GM20000 (cell line): ENCODE data around the gene SETD9.

Experiments used
- DNase-seq: peaks from one replicate; pipeline ENCODE4 v3.0.0; 2012; ENCODE audit warnings: low spot score
- TF ChIP-seq, protein P1 (sequence below): IDR thresholded peaks from 2 replicates; pipeline ENCODE4 v1.5.1; 2012; ENCODE audit warnings: mild to moderate bottlenecking, control low read depth; ENCODE audit errors: extremely low read depth, missing control alignments

The SETD9 gene

DNA sequence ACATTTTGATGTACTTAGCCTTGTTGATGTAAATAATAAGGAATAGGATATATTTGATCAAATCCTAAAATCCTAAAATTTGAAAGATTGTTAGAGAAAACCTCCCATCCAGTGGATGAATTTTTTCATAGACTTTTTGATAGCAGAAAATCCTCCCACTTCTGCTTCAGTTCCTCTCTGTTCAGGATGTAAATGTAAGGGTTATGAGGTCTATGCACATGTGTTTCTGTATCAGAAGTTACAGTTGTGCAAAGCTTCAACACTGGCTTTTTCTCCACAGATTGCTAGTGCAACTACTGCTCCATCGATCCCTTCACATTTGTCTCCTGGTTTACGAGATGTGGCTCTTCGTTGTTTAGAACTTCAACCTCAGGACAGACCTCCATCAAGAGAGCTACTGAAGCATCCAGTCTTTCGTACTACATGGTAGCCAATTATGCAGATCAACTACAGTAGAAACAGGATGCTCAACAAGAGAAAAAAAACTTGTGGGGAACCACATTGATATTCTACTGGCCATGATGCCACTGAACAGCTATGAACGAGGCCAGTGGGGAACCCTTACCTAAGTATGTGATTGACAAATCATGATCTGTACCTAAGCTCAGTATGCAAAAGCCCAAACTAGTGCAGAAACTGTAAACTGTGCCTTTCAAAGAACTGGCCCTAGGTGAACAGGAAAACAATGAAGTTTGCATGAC, 16.0 kb upstream of the SETD9 start:
- DNase-seq: no peak
- TF ChIP-seq, protein P1, sequence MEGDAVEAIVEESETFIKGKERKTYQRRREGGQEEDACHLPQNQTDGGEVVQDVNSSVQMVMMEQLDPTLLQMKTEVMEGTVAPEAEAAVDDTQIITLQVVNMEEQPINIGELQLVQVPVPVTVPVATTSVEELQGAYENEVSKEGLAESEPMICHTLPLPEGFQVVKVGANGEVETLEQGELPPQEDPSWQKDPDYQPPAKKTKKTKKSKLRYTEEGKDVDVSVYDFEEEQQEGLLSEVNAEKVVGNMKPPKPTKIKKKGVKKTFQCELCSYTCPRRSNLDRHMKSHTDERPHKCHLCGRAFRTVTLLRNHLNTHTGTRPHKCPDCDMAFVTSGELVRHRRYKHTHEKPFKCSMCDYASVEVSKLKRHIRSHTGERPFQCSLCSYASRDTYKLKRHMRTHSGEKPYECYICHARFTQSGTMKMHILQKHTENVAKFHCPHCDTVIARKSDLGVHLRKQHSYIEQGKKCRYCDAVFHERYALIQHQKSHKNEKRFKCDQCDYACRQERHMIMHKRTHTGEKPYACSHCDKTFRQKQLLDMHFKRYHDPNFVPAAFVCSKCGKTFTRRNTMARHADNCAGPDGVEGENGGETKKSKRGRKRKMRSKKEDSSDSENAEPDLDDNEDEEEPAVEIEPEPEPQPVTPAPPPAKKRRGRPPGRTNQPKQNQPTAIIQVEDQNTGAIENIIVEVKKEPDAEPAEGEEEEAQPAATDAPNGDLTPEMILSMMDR: no peak

DNA sequence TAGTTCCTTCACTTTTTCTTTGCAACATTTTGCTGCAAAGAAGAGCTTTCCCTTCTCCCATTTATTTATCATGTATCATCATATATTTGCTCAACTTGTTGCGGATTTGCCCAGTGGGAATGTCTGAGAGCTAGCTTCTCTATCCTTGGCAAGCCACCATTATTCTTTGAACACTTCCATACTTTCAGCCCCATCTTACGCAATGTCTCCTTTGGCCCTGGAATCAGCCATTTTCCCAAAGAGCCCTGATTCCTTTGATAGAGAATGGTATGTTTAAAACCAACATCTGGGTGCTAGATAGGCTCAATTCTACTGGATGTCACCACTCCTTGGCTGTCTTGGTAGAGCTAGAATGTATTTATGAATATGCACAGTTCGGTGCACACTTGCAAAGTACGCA, 12.6 kb upstream of the SETD9 start:
- TF ChIP-seq, protein P1: no peak

DNA sequence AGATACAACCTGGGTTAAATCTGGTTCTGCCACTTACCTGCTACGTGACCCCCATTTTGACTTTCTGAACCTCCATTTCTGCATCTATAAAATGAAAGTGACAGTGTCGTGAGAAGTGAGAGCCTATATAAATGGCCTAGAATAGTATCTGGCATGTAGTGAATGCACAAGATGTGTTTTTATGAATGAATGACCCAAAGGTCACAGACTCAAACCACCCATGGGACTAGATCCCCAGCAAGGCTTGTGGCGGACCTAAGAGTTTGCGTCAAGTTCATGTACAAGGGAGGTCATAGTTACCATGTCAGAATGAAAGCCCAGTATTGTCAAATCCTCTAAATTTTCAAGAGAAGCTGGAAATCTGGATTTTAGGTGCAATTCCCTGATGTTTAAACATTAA, 11.2 kb upstream of the SETD9 start:
- no peak for DNase-seq
- TF ChIP-seq, protein P1: no peak

More for the DNA sequence above, 12.6 kb upstream of the SETD9 start:
- no peak for DNase-seq

DNA sequence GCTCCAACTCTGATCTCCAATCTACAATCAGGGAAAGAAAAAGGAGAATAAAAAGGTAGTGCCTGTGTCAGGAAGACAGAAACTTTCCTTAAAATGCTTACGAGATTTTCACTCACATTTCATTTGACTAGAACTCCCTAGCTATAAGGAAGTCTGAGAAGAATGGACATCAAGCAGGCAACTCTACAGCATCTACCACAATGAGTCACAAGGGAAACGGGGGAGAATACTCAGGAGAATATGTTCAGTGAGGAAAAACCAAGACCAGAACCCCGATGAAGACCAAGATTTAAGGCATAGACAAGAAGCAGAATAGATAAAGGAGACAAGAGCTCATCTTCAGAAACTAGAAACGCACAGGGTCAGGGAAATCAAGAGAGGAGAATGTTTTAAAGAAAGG, 9.0 kb upstream of the SETD9 start:
- TF ChIP-seq, protein P1: no peak
- DNase-seq: peak; percentile 3

DNA sequence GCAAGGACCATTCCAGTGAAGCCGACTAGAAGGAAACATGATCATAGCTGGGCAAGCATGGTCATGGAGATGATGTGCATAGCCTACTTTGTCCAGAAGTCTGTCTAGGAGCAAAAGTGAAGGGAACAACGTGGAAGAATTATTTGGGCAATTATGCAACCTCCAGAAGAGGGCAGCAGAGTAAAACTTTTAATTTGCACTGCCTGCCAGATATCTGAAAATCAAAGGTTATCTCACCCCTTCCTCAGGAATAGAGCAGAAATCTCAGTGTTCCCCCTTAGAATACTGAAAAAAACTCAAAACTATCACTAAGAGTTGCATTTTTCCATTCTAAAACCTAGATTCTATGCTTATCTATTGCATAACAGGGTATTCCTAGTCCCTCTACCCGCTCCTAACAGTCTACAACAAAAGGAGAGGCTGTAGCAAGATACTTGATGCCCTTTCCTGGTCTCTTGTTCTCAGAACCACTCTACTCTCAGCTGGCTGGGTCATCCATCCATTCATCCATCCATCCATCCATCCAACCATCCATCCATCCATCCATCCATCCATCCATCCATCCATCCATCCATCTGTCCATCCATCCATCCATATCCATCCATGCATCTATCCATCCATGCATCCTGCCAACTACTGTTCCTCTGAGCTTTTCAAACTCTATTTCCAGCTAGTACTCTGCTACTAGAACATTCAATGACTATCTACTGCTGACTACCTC, 8.4 kb upstream of the SETD9 start:
- TF ChIP-seq, protein P1: peak; percentile 50
- DNase-seq: peak; percentile 40

DNA sequence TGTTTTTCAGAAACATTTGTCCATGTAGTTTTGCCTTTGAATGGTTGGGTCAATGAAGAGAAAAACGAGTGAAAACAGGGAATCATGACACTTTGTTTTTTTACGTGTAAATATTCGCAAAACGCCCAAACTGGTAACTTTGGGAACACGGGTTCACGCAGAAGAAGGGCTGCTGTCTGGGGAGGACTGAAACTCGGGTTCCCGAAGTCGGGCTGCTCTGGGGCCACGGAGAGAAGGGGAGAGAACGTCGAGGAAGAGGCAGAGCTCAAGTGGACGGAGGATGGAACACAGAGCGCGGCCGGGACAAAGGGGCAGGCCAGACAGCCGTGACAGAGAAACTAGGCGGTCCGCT, 478 bp upstream of the SETD9 start:
- TF ChIP-seq, protein P1: no peak
- DNase-seq: no peak

DNA sequence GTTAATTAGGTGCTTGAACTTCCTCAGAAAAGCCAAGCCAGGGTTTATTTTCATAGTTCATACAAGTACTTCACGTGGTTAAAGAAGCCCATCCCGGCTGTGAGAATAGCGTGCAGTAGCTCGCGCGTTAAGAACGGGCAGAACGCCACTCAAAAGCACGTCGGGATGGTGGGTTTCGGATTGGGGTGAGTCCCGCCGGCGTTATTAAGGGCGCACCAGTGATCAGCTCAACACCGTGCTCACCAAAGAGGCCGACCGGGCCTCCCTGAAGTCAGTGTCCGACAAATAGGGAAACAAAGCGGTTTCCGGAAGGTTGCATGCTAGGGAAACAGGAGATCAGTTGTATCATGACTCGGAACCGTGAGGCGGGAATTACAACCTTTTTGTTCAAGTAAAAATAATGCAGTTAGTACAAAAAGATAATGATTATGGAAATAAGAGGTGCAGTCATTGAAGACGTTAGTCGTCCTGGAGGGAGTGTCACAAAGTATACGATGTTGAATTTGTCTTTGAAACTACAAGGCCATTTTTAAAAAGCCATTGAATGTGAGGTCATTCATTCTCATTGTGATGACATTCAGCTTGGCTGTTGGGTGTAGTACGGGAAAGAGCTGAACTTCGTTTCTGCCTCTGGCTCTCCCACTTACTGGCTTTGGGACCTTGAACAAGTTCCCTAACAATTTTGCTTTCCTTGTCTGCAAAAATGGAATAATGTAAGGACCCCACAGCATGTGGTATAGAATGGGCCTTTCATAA, 992 bp downstream of the SETD9 start:
- TF ChIP-seq, protein P1: no peak
- DNase-seq: peak; percentile 23
